Fibroblast of skin of scalp (primary cell): ENCODE measurements around the gene PTPRN2.

ENCODE experiments used
- DNase-seq: peaks from one replicate; pipeline ENCODE4 v3.0.0-alpha.2; 2013

The PTPRN2 gene

DNA sequence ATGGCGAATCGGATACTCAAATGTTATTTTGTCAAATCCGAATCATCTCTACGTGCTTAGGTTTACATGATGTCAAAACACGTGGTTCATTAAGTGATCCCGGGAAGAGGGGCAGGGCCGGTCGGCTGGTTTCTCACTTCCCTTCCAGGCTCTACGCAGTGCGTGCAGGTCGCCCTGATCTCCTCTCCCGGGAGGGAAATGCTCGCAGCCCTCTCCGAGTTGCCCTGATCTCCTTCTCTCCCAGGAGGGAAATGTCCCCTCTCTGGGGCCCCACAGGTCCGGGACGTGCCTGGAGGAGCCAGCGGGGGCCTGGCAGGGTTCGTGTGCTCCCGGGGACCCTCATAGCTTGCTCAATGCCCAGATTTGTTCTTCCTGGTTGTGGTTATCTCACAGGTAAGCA is 1048.1 kb downstream of the PTPRN2 start:
- no peak for DNase-seq

GRCh38 chr7:157538735-157539134 is 1048.9 kb downstream of the PTPRN2 start:
- DNase-seq = no peak

DNA sequence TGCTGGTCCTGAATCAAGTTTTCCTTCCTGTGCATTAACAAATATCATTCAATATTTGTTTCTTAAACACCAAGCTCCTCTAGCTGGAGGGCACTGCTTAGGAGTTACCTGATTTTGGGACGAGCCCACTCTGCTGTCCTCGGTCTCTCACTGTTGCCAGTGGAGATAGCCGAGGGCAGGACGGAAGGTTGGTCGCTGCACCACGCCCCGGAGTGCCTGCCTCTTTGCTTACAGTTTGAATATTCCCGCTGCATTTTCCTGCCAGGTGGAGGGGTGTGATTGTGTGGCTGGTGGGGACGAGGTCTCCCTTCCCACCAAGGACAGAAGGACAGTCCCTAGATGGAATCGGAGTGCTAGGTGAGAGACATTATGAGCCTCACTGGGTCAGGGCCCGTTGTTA is 1049.3 kb downstream of the PTPRN2 start:
- no peak for DNase-seq

- DNase-seq = no peak
These were observed 1050.6 kb downstream of the PTPRN2 start for GRCh38 chr7:157537056-157537455.

DNA sequence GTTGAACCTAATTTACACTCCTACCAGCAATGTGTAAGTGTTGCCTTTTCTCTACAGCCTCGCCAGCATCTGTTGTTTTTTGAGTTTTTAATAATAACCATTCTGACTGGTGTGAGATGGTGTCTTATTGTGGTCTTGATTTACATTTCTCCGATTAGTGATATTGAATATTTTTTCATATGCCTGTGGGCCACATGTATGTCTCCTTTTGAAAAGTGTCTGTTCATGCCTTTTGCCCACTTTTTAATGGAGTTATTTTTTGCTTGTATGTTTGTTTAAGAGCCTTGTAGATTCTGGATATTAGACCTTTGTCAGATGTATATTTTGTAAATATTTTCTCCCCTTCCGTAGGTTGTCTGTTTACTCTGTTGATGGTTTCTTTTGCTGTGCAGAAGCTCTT is 1055.6 kb downstream of the PTPRN2 start:
- no peak for DNase-seq

- DNase-seq = no peak
These were observed 1057.7 kb downstream of the PTPRN2 start for GRCh38 chr7:157529768-157530560.

- no peak for DNase-seq
These were observed 1058.8 kb downstream of the PTPRN2 start for GRCh38 chr7:157528785-157529341.

GRCh38 chr7:157527686-157528085 is 1059.9 kb downstream of the PTPRN2 start:
- DNase-seq = no peak

DNA sequence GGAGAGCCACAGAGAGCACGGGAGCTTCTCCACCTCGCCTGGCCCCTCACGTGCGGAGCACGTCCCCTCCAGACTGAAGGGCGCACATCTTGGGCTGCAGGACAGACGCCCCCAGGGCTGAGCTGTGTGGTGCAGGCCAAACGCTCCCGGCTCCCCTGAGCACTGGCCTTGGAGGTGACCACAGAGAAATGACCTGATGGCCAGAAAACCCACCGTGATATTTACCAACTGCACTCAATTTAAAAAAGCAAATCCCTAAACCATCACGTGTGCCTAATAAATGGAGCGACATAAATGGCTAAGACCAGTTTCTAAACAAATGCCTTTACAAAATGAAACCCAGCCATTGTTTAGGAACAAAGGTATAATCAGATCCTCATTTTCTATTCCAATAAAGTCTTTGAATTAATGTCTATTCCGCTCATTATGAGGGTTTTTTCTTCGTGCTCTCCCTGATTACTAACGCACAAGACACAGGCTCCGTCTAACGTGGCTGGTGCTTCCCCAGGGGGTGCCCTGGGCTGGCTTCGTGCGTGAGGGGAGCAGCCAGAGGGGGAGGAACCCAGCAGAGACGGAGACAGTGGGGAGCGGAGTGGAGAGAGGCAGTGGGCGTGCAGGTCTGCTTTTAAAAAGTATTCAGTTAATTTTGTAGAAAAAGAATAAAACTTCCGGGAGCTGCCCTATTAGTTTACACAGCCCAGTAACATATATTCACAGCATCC is 1060.5 kb downstream of the PTPRN2 start:
- DNase-seq = no peak

DNA sequence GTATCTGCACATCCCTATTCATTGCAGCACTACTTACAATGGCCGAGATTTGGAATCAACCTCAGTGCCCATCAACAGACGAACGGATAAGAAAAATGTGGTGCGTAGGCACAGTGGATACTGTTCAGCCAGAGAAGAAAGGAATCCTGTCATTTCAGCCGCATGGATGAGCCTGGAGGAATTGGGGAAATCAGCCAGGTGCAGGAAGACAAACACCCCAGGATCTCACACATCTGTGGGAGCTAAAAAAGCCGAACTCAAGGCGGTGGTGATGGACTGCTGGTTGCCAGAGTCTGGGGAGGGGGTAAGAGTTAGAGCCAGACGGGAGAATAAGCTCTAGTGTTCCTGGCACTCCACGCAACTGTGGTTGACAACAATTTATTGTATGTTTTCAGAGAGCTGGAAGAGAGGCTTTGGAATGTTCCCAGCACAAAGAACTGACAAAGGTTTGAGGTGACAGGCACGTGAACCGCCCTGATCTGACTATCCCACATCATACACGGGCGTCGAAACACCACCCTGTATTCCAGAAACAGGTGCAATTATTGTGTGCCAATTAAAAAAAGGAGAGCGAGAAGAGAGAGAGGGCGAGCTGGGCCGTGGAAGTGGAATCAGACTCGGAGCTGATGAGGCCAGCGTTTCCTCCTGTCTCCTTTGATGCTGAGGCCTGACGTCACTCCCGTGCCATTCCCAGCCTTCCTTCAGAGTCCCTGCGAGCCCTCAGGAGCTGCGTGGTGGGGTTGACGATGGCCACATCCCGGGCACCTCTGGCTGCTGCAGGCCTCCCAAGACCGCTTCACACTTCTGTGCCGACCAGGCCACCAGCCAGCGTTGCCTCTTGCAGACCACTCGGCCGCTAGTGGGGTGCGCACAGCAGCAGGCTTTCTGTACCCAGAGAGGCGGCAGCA is 1061.4 kb downstream of the PTPRN2 start:
- DNase-seq = no peak

- no peak for DNase-seq
These were observed 1062.1 kb downstream of the PTPRN2 start for GRCh38 chr7:157525491-157525915.

DNA sequence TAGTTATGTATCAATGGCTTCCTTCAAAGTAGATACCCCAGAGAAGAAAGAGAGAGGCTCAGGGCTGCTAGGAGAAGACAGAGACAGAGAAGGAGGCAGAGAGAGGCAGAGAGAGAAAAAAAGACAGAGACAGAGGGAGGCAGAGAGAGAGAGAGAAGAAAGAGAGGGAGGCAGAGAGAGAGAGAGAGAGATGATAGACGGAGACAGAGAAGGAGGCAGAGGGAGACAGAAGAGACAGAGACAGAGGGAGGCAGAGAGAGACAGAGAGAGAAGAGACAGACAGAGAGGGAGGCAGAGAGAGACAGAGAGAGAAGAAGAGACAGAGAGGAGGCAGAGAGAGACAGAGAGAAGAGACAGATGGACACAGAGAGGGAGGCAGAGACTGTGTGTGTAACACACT is 1062.9 kb downstream of the PTPRN2 start:
- DNase-seq = no peak

DNA sequence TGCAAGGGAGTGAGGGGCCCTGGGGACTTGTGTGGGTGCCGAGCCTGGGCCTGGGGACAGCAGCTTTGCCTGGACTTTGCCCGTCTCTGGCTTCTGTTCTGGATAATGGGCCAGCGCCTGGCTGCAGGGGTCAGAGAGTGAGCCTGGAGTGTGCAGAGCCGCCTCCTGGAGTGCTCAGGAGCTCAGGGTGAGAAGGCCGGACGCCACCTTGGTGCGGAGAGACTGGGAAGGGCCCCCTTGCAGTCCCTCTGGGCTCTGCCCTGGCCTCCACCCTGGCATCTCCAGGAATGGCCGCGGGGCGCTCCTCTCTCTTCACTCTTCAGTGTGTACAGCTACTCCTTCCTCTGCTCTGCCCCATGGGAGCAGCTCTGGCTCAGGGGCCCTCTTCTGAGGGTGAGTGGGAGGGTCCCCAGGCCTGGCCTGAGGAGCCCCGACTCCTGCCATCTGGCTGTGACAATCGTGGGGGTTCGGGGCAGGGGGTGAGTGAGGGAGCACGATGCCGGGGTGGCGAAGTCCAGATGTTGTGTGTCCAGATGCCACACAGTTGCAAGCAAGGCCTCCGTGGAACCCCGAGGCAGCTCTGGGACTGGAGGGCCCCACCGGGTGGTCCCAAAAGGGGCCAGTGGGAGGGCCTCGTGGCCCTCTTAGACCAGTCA is 1063.7 kb downstream of the PTPRN2 start:
- DNase-seq = no peak

GRCh38 chr7:157523371-157523765 is 1064.3 kb downstream of the PTPRN2 start:
- no peak for DNase-seq

DNA sequence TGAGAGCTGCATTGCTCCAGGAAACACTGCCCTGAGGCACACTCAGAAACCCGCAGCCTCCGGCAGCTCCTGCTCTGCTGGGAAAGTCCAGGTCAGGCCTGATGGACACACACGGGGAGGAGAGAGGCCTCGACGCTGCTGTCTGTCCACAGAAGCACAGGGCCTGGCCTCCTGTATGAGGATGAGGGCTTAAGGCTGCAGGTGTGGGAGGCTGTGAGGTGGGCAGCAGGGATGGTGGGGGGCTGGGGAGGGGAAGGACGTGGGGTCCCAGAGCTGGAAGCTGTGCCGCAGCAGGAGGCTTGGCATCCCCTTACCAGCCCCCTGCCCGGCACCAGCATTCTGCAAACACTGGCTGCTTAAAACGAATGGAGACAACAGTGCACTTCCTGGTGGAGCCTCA is 1064.7 kb downstream of the PTPRN2 start:
- no peak for DNase-seq

DNA sequence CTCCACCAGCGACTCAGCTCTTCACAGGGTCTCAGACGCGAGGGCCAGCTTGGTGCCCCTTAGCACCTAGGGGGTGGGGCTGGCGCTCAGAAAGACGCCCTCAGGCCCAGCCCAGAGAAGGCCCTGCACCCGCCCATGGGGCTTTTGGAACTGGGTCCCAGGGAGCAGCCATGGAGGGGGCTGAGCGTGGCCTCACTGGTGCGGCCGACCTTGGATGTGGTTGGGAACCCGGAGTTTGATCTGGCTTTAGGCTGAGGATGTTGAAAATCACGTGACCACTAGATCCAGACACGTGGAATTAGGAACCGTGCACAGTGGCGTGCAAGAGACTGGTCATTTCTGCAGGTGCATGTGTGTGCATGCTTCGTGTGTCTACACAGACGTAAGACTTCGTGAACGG is 1065.4 kb downstream of the PTPRN2 start:
- no peak for DNase-seq

- DNase-seq = no peak
These were observed 1065.9 kb downstream of the PTPRN2 start for GRCh38 chr7:157521752-157522151.

- no peak for DNase-seq
These were observed 1066.4 kb downstream of the PTPRN2 start for GRCh38 chr7:157521061-157521731.

DNA sequence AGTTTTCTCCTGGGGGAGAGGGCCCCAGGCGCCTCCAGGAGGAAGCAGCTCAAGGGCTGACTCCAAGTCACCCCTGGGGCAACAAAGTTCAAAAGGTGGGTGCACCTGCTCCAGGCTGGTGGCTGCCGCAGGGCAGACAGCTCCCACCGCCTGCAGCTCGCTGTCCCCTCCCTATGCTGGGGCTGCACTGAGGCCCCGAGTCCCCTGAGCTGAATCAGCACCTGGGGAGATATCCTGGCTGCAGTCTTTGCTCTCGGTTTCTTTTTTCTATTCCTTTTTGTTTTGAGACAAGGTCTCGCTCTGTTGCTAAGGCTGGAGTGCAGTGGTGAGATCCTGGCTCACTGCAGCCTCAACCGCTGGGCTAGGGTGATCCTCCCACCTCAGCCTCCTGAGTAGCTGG is 1067.4 kb downstream of the PTPRN2 start:
- DNase-seq = no peak

DNA sequence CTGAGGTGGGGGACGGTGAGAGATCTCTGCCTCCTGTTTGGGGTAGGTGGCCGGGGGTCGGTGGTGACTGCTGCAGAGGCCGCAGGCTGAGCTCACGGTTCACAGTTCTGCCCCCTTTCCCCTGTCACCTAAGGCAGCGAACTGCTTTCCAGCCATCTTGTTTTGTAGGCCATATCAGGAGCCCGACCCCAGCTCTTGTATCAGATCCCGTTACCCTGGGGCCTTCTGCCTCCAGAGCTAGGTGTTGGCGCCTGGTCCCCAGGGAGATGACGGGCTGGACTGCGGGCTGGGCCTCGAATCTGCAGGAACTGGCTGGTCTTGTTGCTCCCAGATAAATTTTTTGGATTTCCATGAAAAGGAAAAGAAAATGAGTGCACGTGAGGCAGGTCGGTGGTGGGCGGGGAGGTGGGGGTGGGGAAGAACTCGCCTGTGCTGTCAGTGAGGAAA is 1067.8 kb downstream of the PTPRN2 start:
- no peak for DNase-seq

- no peak for DNase-seq
These were observed 1068.4 kb downstream of the PTPRN2 start for GRCh38 chr7:157519246-157519645.
